ENCODE data around the gene ETS2.
"Not testable (repeated sequence)": the region's sequence is repeated elsewhere in the genome, so short reads cannot be mapped to it uniquely, and the experiment has no call there.

ETS2 gene

DNA sequence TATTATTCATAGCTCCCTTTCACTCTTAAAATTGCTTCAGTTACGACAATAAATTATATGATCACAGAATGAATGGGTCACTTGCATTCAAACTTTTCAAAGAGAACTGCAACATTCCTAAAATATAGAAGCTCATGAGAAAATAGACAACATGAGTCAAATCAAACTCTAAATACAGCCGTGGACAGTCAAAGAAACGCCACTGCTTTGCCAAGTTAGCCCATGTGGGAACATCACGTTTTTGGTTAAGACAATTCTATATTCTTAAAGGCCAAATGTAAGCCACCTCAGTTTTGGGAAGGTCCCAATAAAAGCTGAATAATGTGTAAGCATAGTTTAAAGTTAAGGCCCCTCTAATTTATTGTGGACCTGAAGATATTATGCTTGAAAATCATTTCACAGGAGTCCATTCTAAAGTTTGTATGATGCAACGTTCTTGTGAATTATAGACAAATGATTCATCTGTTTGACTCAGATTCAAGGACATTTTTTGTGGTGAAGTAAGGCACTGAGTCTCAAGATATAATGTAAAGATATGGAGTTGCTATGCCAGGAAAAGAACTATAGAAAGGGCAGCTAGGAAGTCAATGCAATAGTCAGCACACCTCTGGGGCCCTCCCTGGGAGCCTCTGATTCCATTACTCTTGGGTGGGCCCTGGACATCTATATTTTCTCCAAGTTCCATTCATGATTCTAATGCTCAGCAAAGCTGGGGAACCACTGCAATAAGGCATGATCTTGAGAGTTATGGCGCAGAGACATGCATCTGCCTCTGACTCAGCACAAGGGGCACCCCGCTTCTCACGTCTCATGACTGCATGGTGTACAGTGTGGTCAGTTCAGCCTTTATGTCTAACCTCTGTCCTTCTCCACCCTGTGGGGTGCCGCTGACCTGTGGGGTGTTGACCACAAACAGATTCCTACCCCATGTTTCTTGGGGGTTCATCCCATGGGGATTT, 33.9 kb downstream of the ETS2 start:
- peak; percentile 83 for DNase-seq (ENCODE audit: low spot score)

DNA sequence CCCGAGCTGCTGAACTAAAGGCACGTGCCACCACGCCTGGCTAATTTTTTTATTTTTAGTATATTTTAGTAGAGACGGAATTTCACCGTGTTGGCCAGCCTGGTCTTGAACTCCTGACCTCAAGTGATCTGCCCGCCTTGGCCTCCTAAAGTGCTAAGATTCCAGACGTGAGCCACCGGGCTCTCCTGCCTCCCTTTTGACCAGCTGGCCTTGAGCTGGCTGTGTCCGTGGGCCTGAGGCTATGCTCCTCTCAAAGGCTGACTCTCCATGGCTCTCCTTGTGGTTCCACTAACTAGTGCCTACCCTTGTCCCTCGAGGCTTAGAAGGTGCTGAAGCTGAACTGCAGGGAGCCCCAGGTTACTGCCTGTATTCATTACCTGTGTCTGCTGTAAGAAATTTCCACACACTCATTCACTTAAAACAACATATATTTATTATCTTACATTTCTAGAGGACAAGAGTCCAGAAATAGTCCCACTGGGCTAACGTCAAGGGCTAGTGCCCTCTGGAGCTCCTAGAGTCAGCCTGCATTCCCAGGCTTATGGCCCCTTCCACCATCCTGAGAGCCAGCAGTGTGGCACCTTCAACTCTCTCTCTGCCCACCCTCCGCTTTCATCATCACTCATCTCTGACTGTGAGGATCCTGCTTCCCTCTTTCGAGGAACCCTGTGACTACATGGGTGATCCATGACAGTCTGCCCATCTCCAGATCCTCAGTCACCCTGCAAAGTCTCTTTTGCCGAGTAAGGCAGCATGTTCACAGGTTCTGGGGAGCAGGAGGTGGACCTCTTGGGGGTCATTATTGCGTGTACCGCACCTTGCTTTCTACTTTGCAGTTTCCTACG, 34.9 kb downstream of the ETS2 start:
- no peak for DNase-seq (ENCODE audit: low spot score)

DNA sequence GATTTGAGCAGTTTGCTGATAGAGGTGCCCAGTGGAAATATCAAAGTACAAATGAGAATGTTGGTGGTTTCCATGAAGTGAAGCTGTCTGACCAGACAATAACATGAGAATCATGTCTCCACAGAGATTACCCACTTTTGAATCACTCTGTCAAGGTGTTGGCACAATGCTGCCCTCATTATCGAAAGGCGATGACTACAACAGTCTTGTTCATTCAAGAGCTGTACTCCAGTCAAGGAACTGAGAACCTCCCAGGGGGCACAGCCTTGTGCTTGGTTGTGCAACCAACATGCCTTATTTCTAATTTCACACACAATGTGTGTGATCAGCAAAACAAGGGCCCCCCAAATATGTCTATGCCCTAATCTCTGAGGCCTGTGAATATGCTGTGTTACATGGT, 35.7 kb downstream of the ETS2 start:
- DNase-seq (ENCODE audit: low spot score), result no peak

DNA sequence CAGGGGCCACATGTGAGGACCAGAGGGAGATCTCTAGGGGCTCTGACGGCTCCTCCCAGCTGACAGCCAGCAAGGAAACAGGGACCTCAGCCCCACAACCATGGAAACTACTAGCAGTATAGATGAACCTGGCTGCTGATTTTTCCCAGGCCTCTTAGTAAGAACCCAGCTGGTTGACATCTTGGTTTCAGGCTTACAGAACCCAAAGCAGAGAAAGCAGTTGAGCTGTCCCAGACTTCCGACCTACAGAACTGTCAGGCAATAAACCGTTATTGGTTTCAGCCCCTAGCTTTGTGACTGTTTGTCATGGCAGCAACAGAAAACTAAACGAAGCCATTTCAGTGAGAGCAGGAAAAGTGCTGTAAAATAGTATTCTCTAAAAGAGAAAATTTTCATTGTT, 36.4 kb downstream of the ETS2 start:
- no peak for DNase-seq (ENCODE audit: low spot score)

DNA sequence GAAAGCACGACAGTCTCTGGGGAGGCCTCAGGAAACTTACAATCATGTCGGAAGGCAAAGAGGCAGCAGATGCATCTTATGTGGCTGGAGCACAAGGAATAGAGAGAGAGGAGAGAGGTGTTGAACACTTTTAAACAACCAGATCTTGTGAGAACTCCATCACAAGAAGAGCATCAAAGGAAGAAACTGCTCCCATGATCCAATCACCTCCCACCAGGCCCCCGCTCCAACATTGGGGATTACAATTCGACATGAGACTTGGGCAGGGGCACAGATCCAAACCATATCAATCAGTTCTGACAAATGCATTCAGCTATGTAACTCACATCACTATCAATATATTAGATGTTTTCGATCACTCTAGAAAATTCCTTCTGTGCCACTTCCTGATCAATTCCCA, 37.6 kb downstream of the ETS2 start:
- no peak for DNase-seq (ENCODE audit: low spot score)

DNA sequence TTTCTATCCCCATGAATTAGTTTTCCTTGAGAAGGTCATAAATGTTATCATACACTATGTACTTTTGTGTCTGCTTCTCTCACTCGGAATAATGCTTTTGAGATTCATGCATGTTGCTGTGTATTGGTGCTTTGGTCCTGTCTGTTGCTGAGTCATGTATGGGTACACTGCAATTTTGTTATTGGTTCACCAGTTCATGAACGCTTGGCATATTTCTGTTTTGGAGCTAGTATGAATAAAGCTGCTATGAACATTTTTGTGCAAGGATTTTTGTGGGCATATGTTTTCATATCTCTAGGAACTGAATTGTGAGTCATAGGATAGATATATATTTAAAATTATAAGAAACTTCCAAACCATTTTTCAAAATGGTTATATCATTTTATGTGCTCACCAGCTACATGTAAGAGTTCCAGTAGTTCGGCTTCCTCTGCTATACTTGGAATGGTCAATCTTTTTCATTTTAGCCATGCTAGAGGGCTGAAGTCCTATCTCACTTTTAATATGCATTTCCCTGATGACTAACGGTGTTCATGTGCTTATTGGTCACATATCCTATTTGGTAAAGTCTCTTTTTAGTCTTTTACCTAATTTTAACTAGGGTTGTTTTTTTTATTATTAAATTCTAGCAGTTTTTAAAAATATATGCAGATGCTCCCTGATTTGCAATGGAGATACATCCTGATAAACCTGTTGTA, 38.2 kb downstream of the ETS2 start:
- no peak for DNase-seq (ENCODE audit: low spot score)

DNA sequence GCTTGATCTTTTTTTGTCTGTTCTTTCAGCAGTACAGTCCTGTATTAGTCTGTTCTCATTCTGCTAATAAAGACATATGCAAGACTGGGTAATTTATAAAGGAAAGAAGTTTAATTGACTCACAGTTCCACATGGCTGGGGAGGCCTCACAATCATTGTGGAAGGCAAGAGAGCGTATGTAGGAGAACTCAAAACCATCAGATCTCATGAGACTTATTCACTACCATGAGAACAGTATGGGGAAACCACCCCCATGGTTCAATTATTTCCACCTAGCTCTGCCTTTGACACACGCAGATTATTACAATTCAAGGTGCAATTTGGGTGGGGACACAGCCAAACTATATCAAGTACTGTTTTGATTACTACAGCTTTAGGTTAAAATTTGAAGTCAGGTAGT, 39.6 kb downstream of the ETS2 start:
- DNase-seq (ENCODE audit: low spot score), result not testable (repeated sequence)

DNA sequence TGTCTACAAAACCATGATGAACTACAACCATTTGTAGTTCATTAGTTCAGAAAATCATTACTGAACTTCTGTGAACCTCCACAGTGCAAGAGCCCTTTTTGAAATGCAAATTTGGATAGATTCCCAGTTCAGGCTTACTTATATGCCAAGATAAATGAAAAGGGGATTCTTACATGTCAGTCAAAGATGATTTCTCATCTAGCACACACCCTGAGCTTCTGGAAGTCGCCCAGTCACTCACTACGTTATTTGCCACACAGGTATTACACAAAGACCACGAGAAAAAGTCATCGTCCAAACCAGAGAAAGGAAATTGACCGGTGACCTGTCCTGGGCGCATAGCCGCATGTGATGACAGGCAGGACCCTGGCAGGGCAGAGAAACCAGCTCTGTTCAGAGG, 41.8 kb downstream of the ETS2 start:
- no peak for DNase-seq (ENCODE audit: low spot score)

DNA sequence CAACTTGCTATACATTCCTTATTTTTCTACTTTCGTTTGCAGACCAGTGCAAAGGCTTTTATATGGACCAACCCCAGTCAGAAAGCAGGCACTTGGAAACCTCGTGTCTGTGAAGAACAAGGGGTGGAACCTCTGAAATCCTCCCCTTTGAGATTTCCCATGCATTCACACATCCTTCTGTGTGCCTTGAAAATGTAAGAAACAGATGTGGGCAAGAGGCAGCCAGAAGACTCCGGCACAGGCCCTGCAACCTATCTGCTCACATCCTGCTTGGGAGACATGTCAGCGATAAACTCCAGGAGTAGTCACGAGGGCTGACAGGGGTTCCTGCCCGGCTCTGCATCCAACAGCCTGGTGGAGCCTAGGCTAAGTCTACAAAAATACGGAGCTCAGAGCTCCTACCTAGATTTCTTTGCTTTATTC, 42.5 kb downstream of the ETS2 start:
- no peak for DNase-seq (ENCODE audit: low spot score)

DNA sequence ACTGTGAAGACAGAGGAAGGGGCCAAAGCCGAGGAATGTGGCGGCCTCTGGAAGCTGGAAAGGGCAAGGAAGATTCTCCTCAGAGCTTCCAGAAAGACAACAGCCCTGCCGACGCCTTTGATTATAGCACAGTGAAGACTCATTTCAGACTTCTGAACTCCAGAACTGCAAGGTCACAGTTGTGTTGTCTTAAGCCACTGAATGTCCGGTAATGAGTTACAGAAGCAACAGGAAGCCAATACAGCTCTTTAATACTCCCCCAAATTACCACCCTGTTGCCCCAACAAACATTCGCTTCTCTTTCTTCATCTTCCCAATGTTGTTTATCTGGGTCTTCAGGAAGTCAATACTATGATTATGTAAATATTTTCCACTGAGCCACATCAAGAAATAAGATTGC, 44.0 kb downstream of the ETS2 start:
- DNase-seq (ENCODE audit: low spot score), result no peak

DNA sequence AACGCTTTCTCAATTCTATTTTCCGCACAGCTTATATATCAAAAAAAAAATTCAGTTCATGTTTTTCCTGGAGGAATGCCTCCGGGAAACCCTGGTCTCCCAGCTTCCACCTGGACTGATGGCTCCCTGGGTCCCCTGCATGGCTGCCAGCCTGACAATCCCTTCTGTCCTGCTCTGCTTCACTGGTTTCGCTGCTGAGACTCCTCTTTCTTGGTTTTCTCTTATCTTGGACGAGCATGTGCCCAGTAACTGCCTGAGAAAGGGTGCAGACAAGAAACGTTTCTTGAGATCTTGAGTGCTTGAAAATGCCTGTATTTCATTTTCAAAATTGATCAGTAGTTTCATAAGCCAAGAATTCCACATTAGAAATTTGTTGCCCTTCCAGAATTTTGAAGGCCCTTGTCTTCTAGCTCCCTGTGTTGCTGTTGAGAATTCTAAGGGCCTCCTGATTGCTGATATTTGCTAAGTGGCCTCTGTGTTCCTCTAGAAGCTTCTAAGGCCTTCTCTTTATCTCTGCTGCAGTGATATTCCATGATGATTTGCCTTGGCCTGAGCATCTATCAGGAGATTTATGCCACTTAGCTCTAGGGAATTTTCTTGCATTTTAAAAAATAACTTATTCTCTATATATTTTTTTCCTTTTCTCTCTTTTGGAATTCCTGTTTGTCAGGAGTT, 44.7 kb downstream of the ETS2 start:
- DNase-seq (ENCODE audit: low spot score), result no peak

DNA sequence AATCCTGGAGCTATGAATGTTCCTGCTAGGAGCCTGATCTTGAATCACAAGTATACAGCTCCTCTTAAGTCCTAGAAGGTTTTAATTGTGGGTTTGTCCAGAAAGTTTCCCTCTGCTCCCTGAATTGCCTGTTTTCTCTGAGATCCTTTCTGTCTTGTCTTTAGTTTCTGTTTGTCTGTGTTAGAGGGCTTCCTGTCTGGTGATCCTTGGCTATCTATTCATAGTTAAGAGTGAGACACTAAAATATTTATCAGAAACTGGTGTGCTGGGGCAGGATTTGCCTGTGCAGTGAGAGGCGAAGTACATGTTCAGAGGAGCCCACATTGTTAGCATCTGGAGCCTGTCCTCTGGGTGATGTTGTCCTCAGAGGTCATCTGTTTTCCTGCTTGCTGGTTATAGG, 45.4 kb downstream of the ETS2 start:
- no peak for DNase-seq (ENCODE audit: low spot score)

DNA sequence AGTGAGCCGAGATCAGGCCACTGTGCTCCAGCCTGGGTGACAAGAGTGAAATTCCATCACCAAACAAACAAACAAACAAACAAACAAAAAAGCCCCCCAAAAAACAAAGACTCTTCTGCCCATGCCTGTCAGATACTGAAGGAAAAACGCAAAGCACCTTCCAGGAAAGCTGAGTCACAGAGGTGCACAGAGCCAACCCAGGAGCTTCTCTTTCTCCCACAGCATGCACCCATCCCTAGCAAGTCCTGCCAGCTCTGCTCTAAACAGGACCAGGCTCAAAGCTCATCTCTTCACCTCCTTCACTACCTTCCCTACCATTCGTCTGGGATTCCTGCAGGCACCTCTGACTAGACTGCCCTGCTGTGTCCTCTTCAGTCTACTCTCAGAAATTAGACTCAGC, 46.5 kb downstream of the ETS2 start:
- DNase-seq (ENCODE audit: low spot score), result no peak

DNA sequence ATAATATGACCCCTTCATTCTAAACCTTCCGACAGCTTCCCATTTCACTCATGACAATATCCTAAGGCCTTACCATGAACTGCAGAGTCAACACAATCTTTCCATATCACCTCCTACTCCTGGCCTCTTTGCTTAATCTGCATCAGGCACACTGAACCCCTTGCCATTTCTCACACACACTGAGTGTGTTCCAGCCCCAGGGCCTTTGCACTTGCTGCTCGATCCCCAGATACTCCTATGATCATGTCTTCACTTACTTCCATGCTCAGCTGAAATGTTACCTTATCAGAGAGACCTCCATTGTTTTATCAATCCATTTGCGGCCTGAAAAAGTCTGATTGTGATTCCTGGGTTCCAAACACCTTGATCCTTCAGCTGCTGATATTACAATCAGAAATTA, 47.0 kb downstream of the ETS2 start:
- DNase-seq (ENCODE audit: low spot score), result no peak

DNA sequence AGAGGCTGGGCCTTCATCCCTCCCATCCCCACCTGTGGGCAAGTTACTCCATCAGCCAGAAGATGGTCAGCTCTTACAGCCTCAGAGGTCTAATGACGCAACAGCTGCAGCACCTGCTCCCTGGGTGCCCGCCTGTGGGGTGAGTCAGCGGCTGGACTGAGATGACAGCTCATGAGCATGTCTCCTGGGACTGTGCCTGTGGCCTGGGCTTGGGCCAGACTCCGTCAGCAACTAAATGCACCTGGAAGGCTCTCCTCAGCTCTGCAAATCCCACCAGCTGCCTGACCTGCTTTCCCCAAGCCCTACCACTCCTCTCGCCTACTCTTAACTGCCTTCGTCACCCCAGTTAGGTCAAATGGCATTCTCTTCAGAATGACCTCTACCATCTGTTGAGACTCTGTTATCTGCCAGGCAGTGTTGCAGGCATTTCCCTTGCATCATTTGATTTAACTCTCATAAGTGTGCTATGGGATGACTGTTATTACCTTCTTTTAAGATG, 47.7 kb downstream of the ETS2 start:
- DNase-seq (ENCODE audit: low spot score), result peak; percentile 79

DNA sequence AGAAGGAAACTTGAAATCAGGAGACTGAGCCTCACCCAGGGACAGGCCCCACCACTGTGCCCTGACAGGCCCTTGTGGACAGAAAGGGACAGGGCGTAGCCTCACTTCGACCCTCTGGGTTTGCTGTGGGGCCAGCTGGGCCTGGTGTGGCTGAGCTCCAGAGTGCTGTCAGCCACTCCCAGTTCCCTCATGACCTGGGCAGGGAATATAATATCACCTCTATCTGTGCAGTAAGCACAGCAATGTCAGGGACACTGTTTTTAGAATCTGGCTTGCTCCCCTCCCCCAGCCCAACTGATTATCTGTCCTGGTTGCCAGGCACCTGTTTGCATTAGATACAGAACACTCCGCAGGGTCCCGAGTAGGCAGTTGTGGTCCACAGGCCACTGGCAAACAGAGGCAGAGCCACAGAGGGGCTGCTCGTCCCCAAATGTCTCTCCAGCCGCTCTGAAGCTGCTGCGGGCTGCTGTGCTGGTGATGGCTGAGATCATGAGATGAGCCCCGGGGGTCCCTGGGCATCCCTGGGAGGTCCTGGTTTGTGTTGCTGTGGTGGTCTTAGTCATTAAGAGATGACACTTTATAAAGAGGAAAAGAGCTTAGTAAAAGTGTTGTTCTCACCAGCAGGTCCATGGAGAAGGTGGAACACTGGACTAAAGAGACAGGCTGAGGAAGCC, 51.6 kb downstream of the ETS2 start:
- DNase-seq (ENCODE audit: low spot score), result no peak

DNA sequence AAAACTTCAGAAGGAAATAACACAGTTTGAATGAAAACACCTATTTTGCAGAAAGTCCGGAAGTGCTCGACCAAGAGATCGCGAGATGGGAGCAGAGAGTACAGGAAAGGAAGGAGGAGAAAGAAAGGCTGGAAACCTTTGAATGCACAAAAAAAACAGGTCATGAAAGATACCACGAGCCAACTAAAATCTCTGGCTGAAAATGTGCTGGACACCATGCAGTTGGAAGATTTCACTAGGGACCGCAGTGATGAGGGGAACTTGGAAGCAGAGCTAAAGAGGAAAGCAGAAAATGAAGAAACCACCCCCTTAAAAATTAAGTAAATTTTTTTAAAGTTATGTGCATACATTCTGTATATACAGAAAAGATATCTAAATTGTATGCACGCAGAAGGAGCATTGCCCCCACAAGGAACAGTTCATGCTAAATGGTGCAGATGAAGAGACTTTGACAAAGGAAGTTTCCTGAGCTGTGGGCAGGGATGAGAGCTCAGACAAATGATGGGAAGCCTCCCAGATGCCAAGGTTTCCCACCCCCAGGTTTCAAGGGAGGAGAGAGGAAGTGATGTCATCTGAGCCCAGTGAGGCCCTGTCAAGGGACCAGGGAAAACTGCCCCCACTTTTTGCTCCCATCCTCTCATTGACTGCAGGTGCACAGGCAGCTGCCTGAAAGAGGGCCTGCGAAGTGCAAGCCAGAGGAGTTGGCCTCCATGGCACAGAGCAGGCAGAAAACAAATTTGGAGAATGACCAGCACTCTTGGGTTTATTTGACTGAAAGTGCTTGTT, 52.5 kb downstream of the ETS2 start:
- DNase-seq (ENCODE audit: low spot score), result no peak

DNA sequence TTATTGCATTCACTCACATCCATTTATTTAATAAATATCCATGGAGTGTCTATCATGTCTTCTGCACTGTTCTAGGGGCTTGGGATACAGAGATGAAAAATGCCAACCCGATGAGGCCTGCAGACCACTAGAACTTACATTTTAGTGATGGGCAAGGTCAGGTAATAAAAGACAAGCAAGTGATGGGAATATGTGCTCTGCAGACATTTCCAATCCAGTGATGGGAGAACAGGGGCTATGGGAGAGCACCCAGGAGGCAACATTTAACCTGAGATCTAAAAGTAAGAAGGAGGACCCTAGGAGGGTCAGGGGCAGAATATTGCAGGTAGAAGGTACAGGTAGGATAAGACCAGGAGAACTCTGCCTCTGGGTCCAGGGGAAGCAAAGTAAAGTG, 53.1 kb downstream of the ETS2 start:
- no peak for DNase-seq (ENCODE audit: low spot score)

DNA sequence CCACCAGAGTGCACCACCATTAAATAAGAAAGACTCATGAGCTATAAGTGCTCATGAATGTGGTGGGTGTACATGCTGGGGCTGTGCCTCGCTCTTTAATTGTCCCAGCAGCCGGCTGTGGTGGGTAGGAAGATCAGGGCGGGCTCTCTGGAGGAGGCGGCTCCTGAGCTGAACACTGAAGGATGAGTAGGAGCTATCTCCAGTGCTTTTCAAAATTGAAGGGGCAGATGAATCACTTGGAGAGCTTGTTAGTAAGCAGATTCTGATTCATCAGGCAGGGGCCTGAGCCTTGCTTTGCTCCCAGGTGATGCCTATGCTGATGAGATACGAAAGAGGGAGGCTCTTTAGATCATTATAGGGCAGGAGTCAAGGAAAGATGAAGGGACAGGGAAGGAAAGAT, 54.1 kb downstream of the ETS2 start:
- DNase-seq (ENCODE audit: low spot score), result peak; percentile 29

DNA sequence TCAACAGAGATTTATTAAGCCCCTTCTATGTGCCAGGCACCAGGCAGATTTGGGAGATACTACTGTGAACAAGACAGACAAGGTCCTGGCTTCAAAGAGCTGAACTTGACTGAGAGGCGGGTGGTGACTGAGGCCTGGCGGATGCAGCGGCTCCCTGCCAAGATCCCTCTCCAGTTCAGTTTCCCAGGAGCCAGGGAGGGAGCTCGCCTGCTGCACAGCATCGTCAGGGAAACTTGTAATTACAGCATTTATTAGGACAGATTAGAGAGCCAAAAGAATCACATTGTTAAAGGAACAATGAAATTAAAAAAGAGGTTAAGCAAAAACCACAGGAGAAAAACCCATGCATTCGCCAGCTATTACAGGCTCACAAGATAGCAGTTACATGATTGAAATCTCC, 55.3 kb downstream of the ETS2 start:
- DNase-seq (ENCODE audit: low spot score), result no peak

Measured in RKO (cell line).